GM19463 (cell line): ENCODE results near the gene SLC25A5.
"Not testable (repeated sequence)": the region's sequence is repeated elsewhere in the genome, so short reads cannot be mapped to it uniquely, and the experiment has no call there.

Experiments used
- ATAC-seq: cut with Tn5 transposase; IDR thresholded peaks from one replicate; pipeline ENCODE4 v1.9.1; 2021; ENCODE audit warnings: mild to moderate bottlenecking, moderate library complexity; ENCODE audit not compliant: unreplicated experiment

The SLC25A5 gene

DNA sequence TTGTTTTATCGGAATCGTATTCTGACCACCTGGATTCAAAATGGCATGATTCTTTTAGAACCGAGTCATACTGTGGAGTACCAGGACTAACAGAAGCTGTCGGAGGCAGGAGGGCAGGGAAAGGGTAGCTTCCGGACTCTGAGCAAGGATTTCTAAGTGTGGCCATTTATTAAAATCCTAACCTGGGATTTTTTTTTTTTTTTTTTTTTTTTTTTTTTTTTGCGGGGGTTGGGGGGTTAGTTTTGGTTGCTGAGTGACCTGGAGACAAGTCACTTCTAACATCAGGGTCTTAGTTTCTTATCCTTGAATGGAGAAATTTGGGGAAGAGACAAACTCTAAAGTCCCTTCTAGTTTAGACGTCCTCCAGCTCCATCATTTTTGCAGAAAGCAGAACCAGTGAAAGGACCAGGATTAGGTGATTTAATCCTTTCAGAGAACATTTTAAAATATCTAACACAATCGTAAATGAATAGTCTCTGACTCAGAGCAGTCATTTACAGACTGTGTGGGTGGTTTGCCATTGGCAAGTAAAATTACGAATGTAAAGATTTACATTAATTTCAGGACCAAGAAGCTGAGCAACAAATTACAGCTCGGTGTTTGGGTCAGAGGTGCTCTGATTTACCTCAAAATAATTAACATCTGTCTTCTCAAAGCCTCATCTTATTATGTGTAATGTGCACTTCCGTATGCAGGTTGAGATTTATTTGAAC lies 7.3 kb downstream of the SLC25A5 start:
- ATAC-seq, result no peak

- no peak for ATAC-seq
Measured at GRCh38 chrX:119477812-119478232, 9.6 kb downstream of the SLC25A5 start.

- ATAC-seq, result no peak
Measured at GRCh38 chrX:119478504-119478903, 10.3 kb downstream of the SLC25A5 start.

DNA sequence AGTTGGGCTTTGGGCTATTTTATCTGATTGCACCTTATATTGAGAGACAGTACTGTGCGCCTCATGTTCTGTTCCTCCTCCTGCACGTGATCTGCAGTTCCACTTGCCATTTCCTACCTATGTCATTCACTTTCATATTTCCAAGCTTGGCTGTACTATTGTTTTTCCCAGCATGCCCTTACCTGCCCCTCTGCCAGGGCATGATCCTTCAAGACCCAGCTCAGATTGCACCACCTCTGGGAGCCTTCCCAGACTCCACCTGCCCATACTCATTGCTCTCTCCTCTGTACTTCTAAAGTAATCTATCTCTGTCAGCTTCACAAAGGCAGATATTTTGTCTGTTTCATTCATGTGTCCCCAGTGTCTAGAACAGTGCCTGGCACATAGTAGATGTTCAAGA lies 11.6 kb downstream of the SLC25A5 start:
- ATAC-seq, result no peak

- ATAC-seq, result no peak
Measured at GRCh38 chrX:119481323-119481801, 13.1 kb downstream of the SLC25A5 start.

DNA sequence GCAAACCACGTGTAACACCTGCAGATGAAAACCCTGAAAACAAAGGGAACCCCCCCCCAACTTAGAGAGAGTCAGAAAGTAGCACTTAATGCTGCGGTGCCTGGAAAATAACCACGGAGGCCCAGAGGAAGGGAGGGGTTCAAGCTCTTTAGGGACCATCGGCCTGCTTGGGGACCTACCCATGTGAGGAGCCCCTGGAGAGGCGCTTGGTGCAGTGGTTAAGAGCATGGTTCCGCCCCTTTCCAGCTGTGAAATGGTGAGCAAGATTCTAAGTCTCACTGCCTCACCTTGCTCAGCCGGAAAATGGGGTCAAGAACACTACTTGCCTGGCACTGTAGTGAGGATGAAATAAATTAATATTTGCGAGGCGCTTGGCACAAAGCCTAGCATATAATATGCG lies 13.8 kb downstream of the SLC25A5 start:
- ATAC-seq, result no peak

DNA sequence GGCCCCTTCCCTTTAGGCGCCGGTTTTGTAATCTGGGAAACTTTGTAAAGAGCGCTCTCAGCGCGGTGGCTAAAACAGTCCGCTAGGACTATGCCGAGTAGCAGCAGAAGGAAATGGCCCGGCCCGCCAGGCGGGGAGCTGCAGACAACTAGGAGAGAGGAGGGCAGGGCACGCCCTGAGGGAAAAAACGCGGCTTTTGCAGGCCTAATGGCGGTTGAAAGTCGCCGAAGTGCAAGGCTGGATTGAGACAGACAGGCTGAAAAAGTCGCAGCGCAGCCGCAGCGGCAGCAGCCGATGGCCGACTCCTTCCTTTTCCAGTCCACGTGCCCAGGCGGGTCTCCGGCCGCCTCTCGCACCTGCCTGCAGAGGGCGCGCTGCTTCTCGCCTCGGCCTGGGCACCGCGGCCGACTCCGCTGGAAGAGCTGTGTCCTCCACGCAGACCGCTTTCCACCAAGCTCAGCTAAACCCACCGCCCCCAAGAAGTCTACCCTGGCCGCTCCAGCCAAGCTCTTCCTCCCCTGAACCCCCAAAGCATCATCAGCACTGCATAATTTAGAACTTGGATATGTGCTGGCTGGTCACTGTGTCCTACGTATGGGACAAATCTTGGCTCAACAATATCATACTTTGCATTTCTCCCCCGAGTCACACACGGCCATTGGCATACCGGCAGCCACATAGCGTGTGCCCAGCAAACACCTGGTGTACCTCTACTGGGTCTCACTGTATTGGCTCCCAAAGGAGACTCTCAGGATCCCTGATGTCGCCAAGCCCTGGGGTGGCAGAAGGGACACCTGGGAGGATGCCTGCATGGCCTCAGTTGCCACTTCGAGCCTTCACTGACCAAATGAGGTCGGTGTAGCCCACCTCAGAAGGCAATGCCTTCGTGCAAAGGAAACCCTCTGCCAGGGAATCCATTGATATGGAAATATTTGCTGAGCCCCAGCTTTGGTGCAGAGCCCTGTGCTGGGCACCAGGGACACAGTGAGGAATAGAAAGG lies 14.5 kb downstream of the SLC25A5 start:
- peak; percentile 78 for ATAC-seq

DNA sequence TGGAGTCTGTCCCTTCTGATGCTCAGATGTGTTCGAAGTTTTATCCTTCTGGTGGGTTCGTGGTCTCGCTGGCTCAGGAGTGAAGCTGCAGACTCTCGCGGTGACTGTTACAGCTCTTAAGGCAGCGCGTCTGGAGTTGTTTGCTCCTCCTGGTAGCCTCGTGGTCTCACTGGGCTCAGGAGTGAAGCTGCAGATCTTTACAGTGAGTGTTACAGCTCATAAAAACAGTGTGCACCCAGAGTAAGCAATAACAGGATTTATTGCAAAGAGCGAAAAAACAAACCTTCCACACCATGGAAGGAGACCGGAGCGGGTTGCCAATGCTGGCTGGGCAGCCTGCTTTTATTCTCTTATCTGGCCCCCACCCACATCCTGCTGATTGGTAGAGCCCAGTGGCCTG lies 18.5 kb downstream of the SLC25A5 start:
- no peak for ATAC-seq

DNA sequence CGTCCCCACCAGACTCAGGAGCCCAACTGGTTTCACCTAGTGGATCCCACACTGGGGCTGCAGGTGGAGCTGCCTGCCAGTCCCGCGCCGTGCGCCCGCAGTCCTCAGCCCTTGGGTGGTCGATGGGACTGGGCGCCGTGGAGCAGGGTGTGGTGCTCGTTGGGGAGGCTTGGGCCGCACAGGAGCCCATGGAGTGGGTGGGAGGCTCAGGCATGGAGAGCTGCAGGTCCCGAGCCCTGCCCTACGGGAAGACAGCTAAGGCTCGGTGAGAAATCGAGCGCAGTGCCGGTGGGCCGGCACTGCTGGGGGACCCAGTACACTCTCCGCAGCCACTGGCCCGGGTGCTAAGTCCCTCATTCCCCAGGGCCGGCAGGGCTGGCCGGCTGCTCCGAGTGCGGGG lies 19.5 kb downstream of the SLC25A5 start:
- not testable (repeated sequence) for ATAC-seq

DNA sequence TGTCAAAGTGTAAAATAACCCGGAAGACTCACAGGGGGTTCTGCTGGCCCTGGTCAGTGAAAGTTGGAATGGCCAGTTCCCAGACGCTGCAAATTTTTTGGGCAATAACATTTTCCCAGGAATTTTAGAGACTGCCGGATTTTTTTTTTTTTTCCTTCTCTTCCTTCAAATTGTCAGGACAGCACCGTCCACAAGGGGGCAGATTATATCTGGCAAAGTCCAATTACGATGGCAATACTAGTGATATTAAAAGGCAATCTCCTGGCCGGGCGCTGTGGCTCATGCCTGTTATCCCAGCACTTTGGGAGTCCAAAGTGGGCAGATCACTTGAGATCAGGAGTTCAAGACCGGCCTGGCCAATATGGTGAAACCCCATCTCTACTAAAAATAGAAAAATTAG lies 20.5 kb downstream of the SLC25A5 start:
- no peak for ATAC-seq

GRCh38 chrX:119489212-119490074 lies 21.2 kb downstream of the SLC25A5 start:
- ATAC-seq, result no peak

- no peak for ATAC-seq
Measured at GRCh38 chrX:119492463-119492862, 24.2 kb downstream of the SLC25A5 start.

DNA sequence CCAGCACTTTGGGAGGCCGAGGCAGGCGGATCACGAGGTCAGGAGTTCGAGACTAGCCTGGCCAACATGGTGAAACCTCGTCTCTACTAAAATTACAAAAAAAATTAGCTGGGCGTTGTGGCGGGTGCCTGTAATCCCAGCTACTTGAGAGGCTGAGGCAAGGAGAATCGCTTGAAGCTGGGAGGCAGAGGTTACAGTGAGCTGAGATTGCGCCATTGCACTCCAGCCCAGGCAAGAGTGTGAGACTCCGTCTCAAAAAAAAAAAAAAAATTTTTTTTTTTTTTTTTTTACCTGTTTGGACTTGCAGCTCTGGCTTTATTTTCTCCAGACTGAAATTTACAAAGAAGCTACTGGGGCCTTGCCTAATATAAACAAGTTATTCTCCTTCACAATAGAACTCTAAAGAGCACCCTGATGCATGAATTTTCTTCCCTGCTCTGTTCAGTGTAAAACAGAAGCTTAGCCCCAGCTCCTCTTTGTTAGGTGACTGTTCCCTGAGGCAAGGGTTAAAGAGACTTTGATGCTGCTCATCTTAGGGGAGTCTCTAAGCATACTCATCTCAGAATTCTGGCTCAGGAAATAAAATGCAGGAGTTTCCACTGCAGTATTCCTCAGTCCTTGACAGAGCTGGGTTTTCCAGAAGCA lies 25.7 kb downstream of the SLC25A5 start:
- not testable (repeated sequence) for ATAC-seq

DNA sequence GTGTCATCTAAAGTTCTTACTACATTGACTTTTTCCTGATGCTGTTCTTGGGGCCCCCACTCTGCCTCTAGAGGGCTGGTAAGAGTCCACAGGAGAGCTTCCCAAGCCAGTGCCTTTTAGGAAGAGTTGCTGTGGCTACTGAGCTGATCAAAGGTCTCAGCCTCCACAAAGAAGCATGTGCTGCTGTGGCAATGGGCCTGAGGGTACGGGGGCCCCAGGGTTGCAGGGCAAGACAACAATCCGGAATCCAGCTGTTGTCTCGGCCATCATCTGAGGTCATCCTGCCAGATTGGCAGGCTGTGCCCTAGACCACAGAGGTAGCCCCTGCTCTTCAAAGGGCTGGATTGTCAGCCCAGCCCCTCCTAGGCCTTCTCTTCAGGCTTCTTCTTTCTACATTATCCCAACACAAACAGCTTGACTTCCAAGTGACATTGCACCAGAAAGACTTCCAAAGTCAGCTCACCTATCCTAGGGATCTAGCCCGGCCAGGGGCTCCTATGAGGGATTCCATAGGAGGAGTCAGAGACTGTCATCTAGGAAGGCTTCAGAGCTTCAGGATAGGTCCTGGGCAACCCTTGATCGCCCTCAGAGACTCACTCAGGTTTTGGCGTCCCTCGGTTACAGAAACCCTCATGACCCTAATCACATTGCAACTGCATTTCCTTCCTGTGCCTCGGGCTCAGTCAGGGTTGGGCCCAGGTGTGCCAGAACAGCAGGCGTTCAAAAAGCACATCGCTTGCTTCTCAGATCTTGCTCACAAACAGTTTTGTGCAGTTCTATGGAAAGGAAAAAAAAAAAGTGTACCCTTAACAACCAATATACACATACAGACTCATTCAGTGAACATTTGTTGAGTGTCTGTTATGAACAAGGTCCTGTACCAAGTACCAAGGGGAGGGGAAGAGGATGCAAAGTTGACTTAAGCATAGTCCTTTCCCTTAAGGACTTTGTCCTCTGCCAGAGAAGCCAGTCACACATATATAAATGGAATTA lies 27.8 kb downstream of the SLC25A5 start:
- no peak for ATAC-seq

DNA sequence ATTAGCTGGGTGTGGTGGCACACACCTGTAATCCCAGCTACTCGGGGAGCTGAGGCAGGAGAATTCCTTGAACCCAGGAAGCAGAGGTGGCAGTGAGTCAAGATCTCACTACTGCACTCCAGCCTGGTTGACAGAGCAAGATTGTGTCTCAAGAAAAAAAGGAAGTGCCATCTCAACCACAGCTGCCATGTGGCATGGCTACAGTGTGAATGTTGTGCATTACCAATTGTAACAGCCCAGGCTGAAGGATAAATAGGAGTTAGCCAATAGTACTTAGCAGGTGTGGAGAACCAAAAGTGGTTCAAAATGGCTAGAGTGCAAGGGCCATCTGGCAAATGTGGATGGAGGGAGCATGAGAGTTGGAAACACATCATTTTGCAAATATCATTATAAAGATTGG lies 28.9 kb downstream of the SLC25A5 start:
- no peak for ATAC-seq

GRCh38 chrX:119500061-119500800 lies 32.0 kb downstream of the SLC25A5 start:
- no peak for ATAC-seq

- no peak for ATAC-seq
Measured at GRCh38 chrX:119501511-119502148, 33.4 kb downstream of the SLC25A5 start.
